Kidney (tissue), 14 donors: Measurements from ENCODE around the gene TACC2. TPM values are rescaled to one million over a fixed set of nuclear protein-coding genes. Genes with fewer than 3 reads are reported as not detected.

Experiments
- DNase-seq, 5 donors: peaks; one replicate each; pipeline ENCODE4 v3.0.0-alpha.2; 2013 to 2020
- FAIRE-seq: peaks from 2 replicates; lab custom pipeline; 2012; peaks lifted over from hg19 to GRCh38; lab: Jason Lieb, UNC
- H3K27ac ChIP-seq, 2 donors: one replicate each; pipeline ENCODE4 v1.7.0; 2013; ENCODE audit warnings: low read depth in 2 of 2, low read length in 2 of 2, inconsistent platforms in 1 of 2
- H3K27me3 ChIP-seq: one replicate; pipeline ENCODE4 v1.7.1; 2013; ENCODE audit warnings: low read length, inconsistent platforms; ENCODE audit not compliant: control insufficient read depth, insufficient read depth
- H3K36me3 ChIP-seq, 3 donors: one replicate each; pipeline versions ENCODE4 v1.7.0 to v1.7.1; 2013; ENCODE audit warnings: low read length in 3 of 3, control low read depth in 1 of 3, inconsistent platforms in 1 of 3; ENCODE audit not compliant: insufficient read depth in 3 of 3, control insufficient read depth in 2 of 3
- H3K4me1 ChIP-seq, 3 donors: one replicate each; pipeline versions ENCODE4 v1.7.0 to v1.7.1; 2013; ENCODE audit warnings: low read length in 3 of 3, inconsistent platforms in 1 of 3, low read depth in 1 of 3; ENCODE audit not compliant: control insufficient read depth in 2 of 3, insufficient read depth in 2 of 3
- H3K4me3 ChIP-seq, 3 donors: one replicate each; pipeline versions ENCODE4 v1.7.0 to v1.8.1; 2013; ENCODE audit warnings: low read length in 3 of 3, control low read depth in 1 of 3, inconsistent platforms in 1 of 3
- H3K9ac ChIP-seq, 3 donors: one replicate each; pipeline versions ENCODE4 v1.7.0 to v1.7.1; 2013; ENCODE audit warnings: low read length in 3 of 3, control low read depth in 1 of 3, inconsistent platforms in 1 of 3
- H3K9me3 ChIP-seq, 3 donors: one replicate each; pipeline versions ENCODE4 v1.7.0 to v1.7.1; 2013; ENCODE audit warnings: low read length in 3 of 3, control low read depth in 1 of 3, inconsistent platforms in 1 of 3; ENCODE audit not compliant: control insufficient read depth in 2 of 3, insufficient read depth in 1 of 3
- intact Hi-C: fragments of 100-400 bp; cut with DNase I; formaldehyde crosslinking; loops from one replicate; pipeline ENCODE4 v1.11.1; 2022
- polyA plus RNA-seq: library from polyadenylated mRNA; stranded (reverse); fragments of 350-450 nt; fragmentation: Illumina TruSeq; extraction: RNeasy Lipid Tissue Mini Kit (QIAGEN cat#74804); gene quantifications from one replicate; pipeline ENCODE4 v1.2.3, GENCODE V29; 2014; ENCODE audit warnings: low read depth, low replicate concordance; ENCODE audit not compliant: insufficient read depth
- total RNA-seq: library from RNA; stranded (reverse); fragmentation: NEBNext Ultra II Directional; extraction: Animal tissue kit (Norgen Biotek cat#: 25700); gene quantifications from one replicate; pipeline ENCODE4 v1.2.1, GENCODE V29; 2021
- TF ChIP-seq, protein P1 (sequence below): IDR thresholded peaks from 3 replicates; pipeline ENCODE4 v1.5.1; 2012; ENCODE audit warnings: mild to moderate bottlenecking, moderate library complexity, borderline replicate concordance; ENCODE audit not compliant: insufficient read depth; ENCODE audit errors: extremely low read depth
- donor health status: control.
- donor health status: control.
- donor health status: control.
- donor health status: control.
- donor health status: control.
- donor health status: DM: yes; HTN: yes; CAD: no.
- donor health status: Normal renal cell carcinoma (clear cell type).

The TACC2 gene
- total and polyA plus RNA-seq, 2 donors from 2014 or later, result 36.4 to 81.0 TPM

DNA sequence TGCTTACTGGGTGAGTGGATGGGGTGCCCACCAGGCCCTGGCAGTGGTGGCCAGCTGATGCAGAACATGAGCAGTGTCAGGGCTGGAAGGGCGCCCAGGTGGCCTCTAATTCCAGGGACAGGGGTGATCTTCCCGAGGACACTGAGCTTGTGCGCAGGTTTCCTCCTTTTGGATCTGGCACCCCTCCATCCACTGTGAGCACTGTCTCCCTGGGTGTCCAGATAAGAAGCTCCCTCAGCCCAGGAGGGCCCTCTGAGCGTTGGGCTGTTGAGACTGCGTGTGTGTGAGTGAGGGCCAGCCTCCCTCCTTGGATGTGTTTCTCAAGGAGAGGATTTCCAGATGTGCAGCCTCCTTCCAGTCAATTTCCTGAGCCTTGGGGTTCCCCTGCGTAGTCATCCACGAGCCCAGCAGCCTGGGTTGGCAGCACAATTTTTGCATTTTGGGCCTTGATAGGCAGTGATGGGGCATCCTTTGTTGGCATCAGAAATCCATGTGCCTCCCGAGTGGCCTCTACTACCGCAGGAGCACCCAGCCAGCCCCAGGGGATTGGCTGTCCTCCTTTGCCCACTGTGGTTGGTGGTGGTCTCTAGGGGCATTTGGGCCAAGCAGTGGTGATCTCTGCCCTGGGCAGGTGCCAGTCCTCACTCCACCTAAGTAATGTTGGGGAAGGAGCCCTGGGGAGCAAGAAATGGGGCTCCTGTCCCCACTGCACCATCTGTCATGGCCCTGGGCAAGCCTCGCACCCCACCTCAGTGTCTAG lies 261.2 kb downstream of the TACC2 start:
- Histone ChIP-seq H3K27ac (no peak overlapping the region), H3K36me3 (peaks cover 0 to 33% (median 8%) of the 10 kb centered on the region in 3 donors), H3K9me3 (no peaks in the 10 kb centered on the region), H3K9ac (no peak overlapping the region), H3K27me3 (no peaks in the 10 kb centered on the region), H3K4me3 (no peak overlapping the region), H3K4me1 (no peaks in the 10 kb centered on the region)
- TF ChIP-seq, protein P1, sequence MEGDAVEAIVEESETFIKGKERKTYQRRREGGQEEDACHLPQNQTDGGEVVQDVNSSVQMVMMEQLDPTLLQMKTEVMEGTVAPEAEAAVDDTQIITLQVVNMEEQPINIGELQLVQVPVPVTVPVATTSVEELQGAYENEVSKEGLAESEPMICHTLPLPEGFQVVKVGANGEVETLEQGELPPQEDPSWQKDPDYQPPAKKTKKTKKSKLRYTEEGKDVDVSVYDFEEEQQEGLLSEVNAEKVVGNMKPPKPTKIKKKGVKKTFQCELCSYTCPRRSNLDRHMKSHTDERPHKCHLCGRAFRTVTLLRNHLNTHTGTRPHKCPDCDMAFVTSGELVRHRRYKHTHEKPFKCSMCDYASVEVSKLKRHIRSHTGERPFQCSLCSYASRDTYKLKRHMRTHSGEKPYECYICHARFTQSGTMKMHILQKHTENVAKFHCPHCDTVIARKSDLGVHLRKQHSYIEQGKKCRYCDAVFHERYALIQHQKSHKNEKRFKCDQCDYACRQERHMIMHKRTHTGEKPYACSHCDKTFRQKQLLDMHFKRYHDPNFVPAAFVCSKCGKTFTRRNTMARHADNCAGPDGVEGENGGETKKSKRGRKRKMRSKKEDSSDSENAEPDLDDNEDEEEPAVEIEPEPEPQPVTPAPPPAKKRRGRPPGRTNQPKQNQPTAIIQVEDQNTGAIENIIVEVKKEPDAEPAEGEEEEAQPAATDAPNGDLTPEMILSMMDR, result no peak
- FAIRE-seq (no peak), DNase-seq (no peak)
- intact Hi-C loops, result no loop called here

DNA sequence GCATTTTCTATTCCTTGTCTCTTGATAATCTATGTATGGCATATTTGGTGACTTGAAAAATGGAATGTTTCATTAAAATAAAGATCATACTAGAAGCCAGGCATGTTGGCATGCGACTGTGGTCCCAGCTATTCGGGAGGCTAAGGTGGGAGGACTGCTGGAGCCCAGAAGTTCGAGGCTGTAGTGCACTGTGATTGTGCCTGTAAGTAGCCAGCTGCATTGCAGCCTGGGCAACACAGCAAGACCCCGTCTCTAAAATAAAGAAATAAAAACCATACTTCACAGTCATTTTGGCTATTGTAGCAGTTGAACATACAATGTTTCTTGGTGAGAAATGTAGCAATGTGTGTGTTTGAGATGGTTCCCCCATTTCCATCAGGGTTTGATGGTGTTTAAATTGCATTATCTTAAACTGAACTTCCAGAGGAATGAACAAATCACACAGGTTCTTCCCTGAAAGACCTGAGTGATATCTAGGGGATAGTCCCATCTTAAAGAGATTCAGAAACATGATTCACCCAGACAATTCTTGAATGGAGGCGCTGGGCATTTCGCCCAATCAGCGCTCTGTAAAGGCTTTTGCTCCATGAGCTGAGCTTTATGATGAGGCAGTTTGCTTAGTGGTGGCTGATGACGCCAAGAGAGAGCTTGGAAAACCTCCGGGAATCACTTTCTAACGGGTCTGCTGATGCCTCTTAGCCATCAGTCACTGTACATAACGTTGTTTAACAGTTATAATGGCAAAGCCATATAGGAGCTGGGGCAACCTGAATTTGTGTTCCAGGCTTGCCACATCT lies 262.7 kb downstream of the TACC2 start:
- Histone ChIP-seq H3K27ac (no peak overlapping the region), H3K27me3 (no peaks in the 10 kb centered on the region), H3K4me3 (no peak overlapping the region), H3K4me1 (no peaks in the 10 kb centered on the region), H3K9me3 (no peaks in the 10 kb centered on the region), H3K9ac (no peak overlapping the region), H3K36me3 (peaks cover 0 to 23% (median 8%) of the 10 kb centered on the region in 3 donors)
- FAIRE-seq (no peak), DNase-seq (no peak)
- intact Hi-C loops, result no loop called here
- TF ChIP-seq, protein P1, result no peak

DNA sequence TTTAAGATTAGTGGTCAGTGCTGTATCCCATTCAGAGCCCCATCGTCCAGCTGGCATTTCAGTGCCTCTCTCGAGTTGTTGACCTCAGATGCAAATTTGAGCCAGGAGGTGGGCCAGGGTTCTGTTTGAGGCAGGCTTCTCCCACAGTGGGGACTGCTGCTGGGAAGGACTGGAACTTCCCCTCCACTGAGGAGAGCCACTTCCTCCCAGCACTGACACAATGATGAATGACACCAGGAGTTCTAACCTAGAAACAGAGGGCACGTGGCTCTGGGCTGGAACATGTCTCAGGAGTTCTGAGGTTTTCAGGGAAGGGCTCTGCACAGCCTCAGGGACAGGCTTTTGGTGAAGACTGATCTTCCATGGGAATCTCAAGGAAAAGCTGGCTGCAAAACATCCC lies 263.8 kb downstream of the TACC2 start:
- Histone ChIP-seq H3K9me3 (no peaks in the 10 kb centered on the region), H3K27me3 (no peaks in the 10 kb centered on the region), H3K9ac (no peak overlapping the region), H3K27ac (no peak overlapping the region), H3K4me1 (no peaks in the 10 kb centered on the region), H3K36me3 (peaks cover 0 to 20% (median 8%) of the 10 kb centered on the region in 3 donors), H3K4me3 (no peak overlapping the region)
- TF ChIP-seq, protein P1, result no peak
- FAIRE-seq (no peak), DNase-seq (no peak)
- intact Hi-C loops, result no loop called here
